GM23338 (cell line): ENCODE results near the gene PLEKHG2. TPM values are rescaled to one million over a fixed set of nuclear protein-coding genes. Genes with fewer than 3 reads are reported as not detected.

Experiments
- ATAC-seq: fragments of 200-7000 bp; cut with Tn5 transposase; 3 replicates; pipeline ENCODE4 v1.9.1; 2020
- DNase-seq: peaks from one replicate; pipeline ENCODE4 v3.0.0-alpha.2; 2015; ENCODE audit warnings: low spot score
- H2AFZ ChIP-seq: fragments of 200-600 bp; sonication (generic); 2 replicates; pipeline ENCODE4 v1.8.0; 2016; ENCODE audit warnings: antibody characterized with exemption, mild to moderate bottlenecking, moderate library complexity
- H3F3A ChIP-seq: fragments of 200-600 bp; sonication (generic); replicated peaks from 2 replicates; pipeline ENCODE4 v1.8.0; 2017; ENCODE audit warnings: antibody characterized with exemption, mixed run types, low read depth
- H3K27ac ChIP-seq: fragments of 200-600 bp; sonication (generic); 2 replicates; pipeline ENCODE4 v1.6.1; 2016; ENCODE audit warnings: low read depth
- H3K27me3 ChIP-seq: fragments of 200-600 bp; sonication (generic); 2 replicates; pipeline ENCODE4 v1.8.0; 2016; ENCODE audit warnings: mild to moderate bottlenecking, mixed run types, moderate library complexity; ENCODE audit not compliant: insufficient read depth
- H3K36me3 ChIP-seq: fragments of 200-600 bp; sonication (generic); 2 replicates; pipeline ENCODE4 v1.8.0; 2016; ENCODE audit warnings: mild to moderate bottlenecking; ENCODE audit not compliant: insufficient read depth
- H3K4me1 ChIP-seq: fragments of 200-600 bp; sonication (generic); 2 replicates; pipeline ENCODE4 v1.8.0; 2016; ENCODE audit warnings: mild to moderate bottlenecking, moderate library complexity; ENCODE audit not compliant: insufficient read depth
- H3K4me2 ChIP-seq: fragments of 200-600 bp; sonication (generic); 2 replicates; pipeline ENCODE4 v1.7.1; 2017; ENCODE audit warnings: mixed run types
- H3K4me3 ChIP-seq: fragments of 200-600 bp; sonication (generic); 2 replicates; pipeline ENCODE4 v1.6.1; 2016; ENCODE audit warnings: mixed run types
- H3K79me2 ChIP-seq: fragments of 200-600 bp; sonication (generic); replicated peaks from 2 replicates; pipeline ENCODE4 v1.8.0; 2017; ENCODE audit warnings: mild to moderate bottlenecking; ENCODE audit not compliant: insufficient read depth
- H3K9me2 ChIP-seq: fragments of 200-600 bp; sonication (generic); 2 replicates; pipeline ENCODE4 v1.8.0; 2017; ENCODE audit not compliant: insufficient read depth
- H4K20me1 ChIP-seq: fragments of 200-600 bp; sonication (generic); replicated peaks from 2 replicates; pipeline ENCODE4 v1.8.0; 2017; ENCODE audit warnings: mild to moderate bottlenecking; ENCODE audit not compliant: insufficient read depth
- H3K27ac Mint-ChIP-seq: 2 replicates; pipeline ENCODE4 v1.8.0; 2020; ENCODE audit warnings: inconsistent platforms, mild to moderate bottlenecking, moderate library complexity, mixed read lengths
- H3K27me3 Mint-ChIP-seq: 3 replicates; pipeline ENCODE4 v1.8.0; 2022; ENCODE audit warnings: low read depth, mild to moderate bottlenecking, moderate library complexity, mixed read lengths, inconsistent platforms; ENCODE audit not compliant: insufficient read depth, poor library complexity
- H3K36me3 Mint-ChIP-seq: 3 replicates; pipeline ENCODE4 v1.8.0; 2021; ENCODE audit warnings: low read depth, mild to moderate bottlenecking, inconsistent platforms, moderate library complexity, mixed read lengths
- H3K4me1 Mint-ChIP-seq: 3 replicates; pipeline ENCODE4 v1.8.0; 2020; ENCODE audit warnings: mild to moderate bottlenecking, inconsistent platforms, mixed read lengths
- H3K4me3 Mint-ChIP-seq: 3 replicates; pipeline ENCODE4 v1.8.0; 2021; ENCODE audit warnings: moderate library complexity, mild to moderate bottlenecking, inconsistent platforms, mixed read lengths
- H3K9me3 Mint-ChIP-seq: 3 replicates; pipeline ENCODE4 v1.8.0; 2020; ENCODE audit warnings: moderate library complexity, mild to moderate bottlenecking, inconsistent platforms, mixed read lengths
- CREB1 ChIP-seq: fragments of 250-450 bp; sonication (Bioruptor Pico); IDR thresholded peaks from 2 replicates; pipeline ENCODE4 v1.5.0; 2020; ENCODE audit warnings: low read depth, mild to moderate bottlenecking, moderate library complexity
- CTCF ChIP-seq, 2 experiments: fragments of 200-600 bp in 1 of 2; sonication (generic) in 1 of 2; conservative IDR thresholded peaks; 2 replicates each; pipeline versions ENCODE4 v1.5.1 to v1.6.1; 2016 to 2017; ENCODE audit warnings: antibody characterized with exemption in 2 of 2, low read depth in 2 of 2, mild to moderate bottlenecking in 2 of 2, moderate library complexity in 1 of 2
- EZH2 ChIP-seq: fragments of 200-600 bp; sonication (generic); IDR thresholded peaks from one replicate; pipeline ENCODE4 v1.8.0; 2017; ENCODE audit warnings: antibody characterized with exemption, mild to moderate bottlenecking, low read depth; ENCODE audit not compliant: unreplicated experiment
- JUNB ChIP-seq: IDR thresholded peaks from one replicate; pipeline ENCODE4 v1.6.1; 2016; ENCODE audit warnings: antibody characterized with exemption; ENCODE audit not compliant: unreplicated experiment
- POLR2AphosphoS5 ChIP-seq: IDR thresholded peaks from 2 replicates; pipeline ENCODE4 v1.6.1; 2016; ENCODE audit warnings: antibody characterized with exemption, low read depth
- REST ChIP-seq: IDR thresholded peaks from one replicate; pipeline ENCODE4 v1.6.1; 2018; ENCODE audit warnings: antibody characterized with exemption; ENCODE audit not compliant: unreplicated experiment
- STAT1 ChIP-seq: IDR thresholded peaks from one replicate; pipeline ENCODE4 v1.6.1; 2016; ENCODE audit warnings: antibody characterized with exemption; ENCODE audit not compliant: unreplicated experiment
- ZNF114 ChIP-seq: fragments of 250-450 bp; sonication (Bioruptor Pico); IDR thresholded peaks from 2 replicates; pipeline ENCODE4 v1.5.0; 2020; ENCODE audit warnings: mild to moderate bottlenecking, moderate library complexity
- polyA plus RNA-seq: library from polyadenylated mRNA; unstranded; fragments of >200 nt; fragmentation: Nextera tagmentation; extraction: Ambion mirVana; gene quantifications from 2 replicates; pipeline ENCODE4 v1.2.1, GENCODE V29; 2016
- total RNA-seq: library from RNA; depleted of rRNA; stranded (reverse); fragments of >200 nt; shearing (Covaris generic); gene quantifications from 2 replicates; pipeline ENCODE4 v1.2.3, GENCODE V29; 2014
- TF ChIP-seq, protein P1 (sequence below): IDR thresholded peaks from 2 replicates; pipeline ENCODE4 v1.6.1; 2016; ENCODE audit warnings: antibody characterized with exemption

The PLEKHG2 gene
- total and polyA plus RNA-seq, 2 experiments from 2014 or later = 15.5 to 41.3 TPM

DNA sequence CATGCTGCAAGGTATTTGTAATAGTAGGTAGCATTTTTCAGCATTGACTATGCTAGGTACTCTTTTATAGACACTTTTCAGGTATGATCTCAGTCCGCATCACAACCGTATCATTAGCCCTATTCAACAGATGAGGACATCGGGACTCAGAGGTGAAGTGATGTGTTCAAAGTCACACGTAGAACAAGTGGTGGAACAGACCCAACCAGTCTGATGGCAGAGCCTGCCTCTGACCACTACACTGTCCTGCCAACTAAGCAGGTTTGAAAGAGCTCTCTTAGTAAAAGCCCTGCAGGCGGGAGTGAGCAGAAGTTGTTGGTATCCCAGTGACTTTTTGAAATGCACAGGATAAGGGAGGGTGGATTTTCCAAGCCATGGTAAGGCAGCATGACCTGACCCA is 41.7 kb upstream of the PLEKHG2 start:
- no peak overlapping the region for H3K4me3 ChIP-seq
- H3K27ac ChIP-seq = no peak overlapping the region
- H3F3A ChIP-seq = 0 out of 2 replicates have a peak, but pooled peaks cover 5% of the 10 kb centered on the region
- no peaks in the 10 kb centered on the region for H3K79me2 ChIP-seq
- H3K4me2 ChIP-seq = no peak overlapping the region
- H3K27ac Mint-ChIP-seq = no peak overlapping the region
- H3K36me3 ChIP-seq = peaks cover 10% of the 10 kb centered on the region; the same call in 1 of the 2 replicates
- DNase-seq = no peak
- H3K4me1 ChIP-seq = no peaks in the 10 kb centered on the region
- no peak for ATAC-seq
- H2AFZ ChIP-seq = no peak overlapping the region
- peaks cover 10% of the 10 kb centered on the region; the same call in 1 of the 2 replicates for H4K20me1 ChIP-seq
- no peaks in the 10 kb centered on the region; the same call in 2 of the 3 replicates for H3K9me3 Mint-ChIP-seq
- H3K36me3 Mint-ChIP-seq = peaks cover 51% of the 10 kb centered on the region
- H3K27me3 ChIP-seq = no peaks in the 10 kb centered on the region
- no peak overlapping the region for H3K4me3 Mint-ChIP-seq
- no peaks in the 10 kb centered on the region for H3K27me3 Mint-ChIP-seq
- TF ChIP-seq ZNF114 (CRISPR knock-in tag) = no peak
- H3K4me1 Mint-ChIP-seq = no peaks in the 10 kb centered on the region
- H3K9me2 ChIP-seq = no peaks in the 10 kb centered on the region

DNA sequence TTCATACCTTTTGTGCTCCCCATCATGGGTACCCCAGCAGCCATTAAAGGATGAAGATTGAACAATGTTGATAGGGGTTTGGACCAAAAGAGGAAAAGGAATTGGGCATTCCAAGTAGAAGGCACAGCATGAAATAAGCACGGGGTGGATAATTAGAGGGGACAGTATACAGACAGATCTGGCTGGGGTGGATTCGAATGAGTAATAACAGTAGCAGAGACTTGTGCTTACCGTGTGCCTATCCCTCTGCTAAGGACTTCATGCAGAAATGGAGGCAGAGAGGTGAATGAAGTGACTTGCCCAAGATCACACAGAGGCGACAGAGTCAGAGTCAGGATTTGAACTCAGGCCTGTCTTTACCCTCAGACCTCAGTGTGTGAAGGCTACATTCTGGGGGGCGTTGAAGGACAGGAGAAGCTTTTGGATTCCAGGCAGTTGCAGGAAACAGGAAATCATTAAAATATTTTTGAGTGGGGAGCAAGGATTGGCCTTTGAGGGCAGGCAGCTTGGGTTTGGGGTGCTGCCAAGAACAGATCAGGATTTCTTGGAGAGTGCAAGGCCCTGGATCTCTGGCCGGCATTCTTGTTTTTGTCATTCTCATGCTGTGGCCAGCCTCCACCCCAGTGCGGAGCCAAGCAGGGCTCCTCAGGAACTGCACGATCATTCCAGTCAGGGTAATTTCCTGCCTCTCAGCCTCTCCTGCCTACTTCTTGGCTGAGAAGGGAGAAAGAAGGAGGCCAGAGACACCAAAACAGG is 40.2 kb upstream of the PLEKHG2 start:
- H3K27me3 Mint-ChIP-seq = no peaks in the 10 kb centered on the region
- Histone ChIP-seq H3K4me2 (no peak overlapping the region), H3K79me2 (no peaks in the 10 kb centered on the region), H3K36me3 (peaks cover 10% of the 10 kb centered on the region; the same call in 1 of the 2 replicates), H3F3A (0 out of 2 replicates have a peak, but pooled peaks cover 5% of the 10 kb centered on the region), H2AFZ (no peak overlapping the region), H3K9me2 (no peaks in the 10 kb centered on the region), H3K4me3 (no peak overlapping the region), H4K20me1 (peaks cover 10% of the 10 kb centered on the region; the same call in 1 of the 2 replicates), H3K27me3 (no peaks in the 10 kb centered on the region), H3K27ac (no peak overlapping the region), H3K4me1 (no peaks in the 10 kb centered on the region)
- no peak overlapping the region for H3K4me3 Mint-ChIP-seq
- no peaks in the 10 kb centered on the region for H3K4me1 Mint-ChIP-seq
- H3K36me3 Mint-ChIP-seq = peaks cover 61% of the 10 kb centered on the region
- no peak for ATAC-seq
- DNase-seq = no peak
- no peaks in the 10 kb centered on the region; the same call in 2 of the 3 replicates for H3K9me3 Mint-ChIP-seq
- H3K27ac Mint-ChIP-seq = no peak overlapping the region
- TF ChIP-seq CREB1 (CRISPR knock-in tag) (no peak), POLR2AphosphoS5 (no peak), ZNF114 (CRISPR knock-in tag) (no peak), STAT1 (no peak), REST (no peak), EZH2 (no peak), JUNB (no peak), CTCF (conservative IDR thresholded peaks at IDR 0.05; ENCODE audit: low read depth in 2 of 2) (no peak)
- TF ChIP-seq, protein P1, sequence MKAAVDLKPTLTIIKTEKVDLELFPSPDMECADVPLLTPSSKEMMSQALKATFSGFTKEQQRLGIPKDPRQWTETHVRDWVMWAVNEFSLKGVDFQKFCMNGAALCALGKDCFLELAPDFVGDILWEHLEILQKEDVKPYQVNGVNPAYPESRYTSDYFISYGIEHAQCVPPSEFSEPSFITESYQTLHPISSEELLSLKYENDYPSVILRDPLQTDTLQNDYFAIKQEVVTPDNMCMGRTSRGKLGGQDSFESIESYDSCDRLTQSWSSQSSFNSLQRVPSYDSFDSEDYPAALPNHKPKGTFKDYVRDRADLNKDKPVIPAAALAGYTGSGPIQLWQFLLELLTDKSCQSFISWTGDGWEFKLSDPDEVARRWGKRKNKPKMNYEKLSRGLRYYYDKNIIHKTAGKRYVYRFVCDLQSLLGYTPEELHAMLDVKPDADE = no peak
